OCI-M2 (cell line): Measurements from ENCODE around the gene PGAM2.

Experiments
- DNase-seq: peaks from one replicate; lab custom pipeline; 2025; ENCODE audit not compliant: unreplicated experiment; lab: John Stamatoyannopoulos, UW

PGAM2 gene

GRCh38 chr7:44103923-44104859, 38.8 kb upstream of the PGAM2 start, which contains the start of gene AEBP1:
AEBP1 (plus strand) TSS chr7:44104345; CDS start chr7:44104666, 321 bp downstream.
- no peak for DNase-seq

- no peak for DNase-seq
Observed at GRCh38 chr7:44103566-44103922, 38.2 kb upstream of the PGAM2 start.

- DNase-seq = no peak
Observed at GRCh38 chr7:44102846-44103565, 37.6 kb upstream of the PGAM2 start.

GRCh38 chr7:44101966-44102845, 36.8 kb upstream of the PGAM2 start:
- DNase-seq = no peak

GRCh38 chr7:44101303-44101965, 36.1 kb upstream of the PGAM2 start:
- DNase-seq = no peak

GRCh38 chr7:44100458-44101302, 35.3 kb upstream of the PGAM2 start:
- DNase-seq = no peak

- no peak for DNase-seq
Observed at GRCh38 chr7:44099669-44100068, 34.3 kb upstream of the PGAM2 start.

GRCh38 chr7:44098092-44099068, 33.0 kb upstream of the PGAM2 start:
- DNase-seq = no peak

GRCh38 chr7:44097064-44097932, 31.9 kb upstream of the PGAM2 start:
- DNase-seq = no peak

- no peak for DNase-seq
Observed at GRCh38 chr7:44096326-44096881, 31.0 kb upstream of the PGAM2 start.

- no peak for DNase-seq
Observed at GRCh38 chr7:44095781-44096180, 30.4 kb upstream of the PGAM2 start.

- DNase-seq = no peak
Observed at GRCh38 chr7:44094883-44095592, 29.7 kb upstream of the PGAM2 start.

- no peak for DNase-seq
Observed at GRCh38 chr7:44094365-44094764, 29.0 kb upstream of the PGAM2 start.

GRCh38 chr7:44093102-44093641, 27.8 kb upstream of the PGAM2 start:
- DNase-seq = no peak

GRCh38 chr7:44087911-44088838, 22.8 kb upstream of the PGAM2 start:
- DNase-seq = no peak
